RWPE2 (cell line): Measurements from ENCODE around the gene IL18.

Experiments
- ATAC-seq: fragments of 200-7000 bp; cut with Tn5 transposase; 3 replicates; pipeline ENCODE4 v1.9.1; 2021; ENCODE audit warnings: low read depth
- DNase-seq: peaks from one replicate; pipeline ENCODE4 v3.0.0-alpha.2; 2020; ENCODE audit warnings: low spot score
- H3K27ac ChIP-seq: fragments of 450-650 bp; 2 replicates; pipeline ENCODE4 v1.5.1; 2017; ENCODE audit warnings: mild to moderate bottlenecking; ENCODE audit not compliant: poor library complexity, severe bottlenecking
- H3K27me3 ChIP-seq: fragments of 250-450 bp; sonication (Bioruptor Pico); 2 replicates; pipeline ENCODE4 v1.5.1; 2021; ENCODE audit warnings: mild to moderate bottlenecking, moderate library complexity; ENCODE audit not compliant: insufficient read depth, poor library complexity, severe bottlenecking
- H3K36me3 ChIP-seq: fragments of 250-450 bp; sonication (Bioruptor Pico); 2 replicates; pipeline ENCODE4 v1.5.1; 2020; ENCODE audit warnings: low read depth, mild to moderate bottlenecking, moderate library complexity
- H3K4me1 ChIP-seq: fragments of 250-450 bp; sonication (Bioruptor Pico); 2 replicates; pipeline ENCODE4 v1.5.1; 2021; ENCODE audit warnings: mild to moderate bottlenecking, moderate library complexity; ENCODE audit not compliant: insufficient read depth, poor library complexity, severe bottlenecking
- H3K4me3 ChIP-seq: fragments of 250-450 bp; sonication (Bioruptor Pico); 2 replicates; pipeline ENCODE4 v1.5.1; 2021; ENCODE audit warnings: mild to moderate bottlenecking, moderate library complexity; ENCODE audit not compliant: severe bottlenecking
- H3K9me3 ChIP-seq: fragments of 250-450 bp; sonication (Bioruptor Pico); 2 replicates; pipeline ENCODE4 v1.5.1; 2021; ENCODE audit warnings: mild to moderate bottlenecking, moderate library complexity; ENCODE audit not compliant: severe bottlenecking
- TF ChIP-seq, protein P1 (sequence below): fragments of 450-650 bp; IDR thresholded peaks from one replicate; pipeline ENCODE4 v1.5.1; 2017; ENCODE audit warnings: mild to moderate bottlenecking, moderate library complexity; ENCODE audit not compliant: poor library complexity, severe bottlenecking

The IL18 gene

DNA sequence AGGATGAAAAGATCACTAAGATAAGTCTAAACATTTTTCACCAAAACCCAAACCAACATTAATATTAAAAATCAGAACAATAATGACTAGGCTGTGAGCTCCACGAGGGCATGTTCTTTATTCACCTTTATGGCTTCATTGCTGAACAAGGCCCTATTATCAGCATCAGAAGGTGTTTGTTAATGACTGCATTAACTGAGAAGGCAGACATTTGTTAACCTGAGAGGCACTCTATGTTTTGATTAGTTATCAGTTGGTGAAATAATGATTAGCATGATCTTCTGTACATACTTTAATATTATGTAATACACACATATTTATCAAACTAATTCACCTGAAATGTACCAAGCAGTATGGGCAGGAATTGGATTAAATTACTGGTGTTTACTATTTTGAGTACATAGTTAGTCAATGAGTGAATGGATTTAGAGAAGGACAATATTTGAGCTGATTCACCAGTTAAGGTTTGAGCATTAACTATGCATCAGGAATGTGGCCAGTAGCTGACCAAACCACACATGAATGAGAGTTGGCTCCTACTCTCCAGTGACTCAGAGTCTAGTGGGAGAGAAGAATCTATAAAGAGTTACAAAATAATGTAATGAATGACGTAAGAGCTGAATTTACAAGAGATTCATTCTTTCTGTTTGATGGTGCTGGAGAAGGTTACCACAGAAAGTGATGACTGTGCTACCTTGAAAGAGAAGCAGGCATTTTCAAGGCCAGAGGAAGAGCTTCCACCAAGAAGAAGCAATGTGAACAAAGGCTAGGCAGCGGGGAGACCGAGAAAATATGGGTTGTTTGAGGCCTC, 6.7 kb downstream of the IL18 start:
- Histone ChIP-seq H3K27me3 (no peaks in the 10 kb centered on the region), H3K4me1 (peaks cover 57% of the 10 kb centered on the region), H3K36me3 (peaks cover 91% of the 10 kb centered on the region), H3K27ac (peak overlapping the region; percentile 91), H3K4me3 (no peak overlapping the region), H3K9me3 (no peaks in the 10 kb centered on the region)
- TF ChIP-seq, protein P1, sequence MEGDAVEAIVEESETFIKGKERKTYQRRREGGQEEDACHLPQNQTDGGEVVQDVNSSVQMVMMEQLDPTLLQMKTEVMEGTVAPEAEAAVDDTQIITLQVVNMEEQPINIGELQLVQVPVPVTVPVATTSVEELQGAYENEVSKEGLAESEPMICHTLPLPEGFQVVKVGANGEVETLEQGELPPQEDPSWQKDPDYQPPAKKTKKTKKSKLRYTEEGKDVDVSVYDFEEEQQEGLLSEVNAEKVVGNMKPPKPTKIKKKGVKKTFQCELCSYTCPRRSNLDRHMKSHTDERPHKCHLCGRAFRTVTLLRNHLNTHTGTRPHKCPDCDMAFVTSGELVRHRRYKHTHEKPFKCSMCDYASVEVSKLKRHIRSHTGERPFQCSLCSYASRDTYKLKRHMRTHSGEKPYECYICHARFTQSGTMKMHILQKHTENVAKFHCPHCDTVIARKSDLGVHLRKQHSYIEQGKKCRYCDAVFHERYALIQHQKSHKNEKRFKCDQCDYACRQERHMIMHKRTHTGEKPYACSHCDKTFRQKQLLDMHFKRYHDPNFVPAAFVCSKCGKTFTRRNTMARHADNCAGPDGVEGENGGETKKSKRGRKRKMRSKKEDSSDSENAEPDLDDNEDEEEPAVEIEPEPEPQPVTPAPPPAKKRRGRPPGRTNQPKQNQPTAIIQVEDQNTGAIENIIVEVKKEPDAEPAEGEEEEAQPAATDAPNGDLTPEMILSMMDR: no peak
- peak; percentile 74 for DNase-seq
- ATAC-seq: peak; percentile 96

DNA sequence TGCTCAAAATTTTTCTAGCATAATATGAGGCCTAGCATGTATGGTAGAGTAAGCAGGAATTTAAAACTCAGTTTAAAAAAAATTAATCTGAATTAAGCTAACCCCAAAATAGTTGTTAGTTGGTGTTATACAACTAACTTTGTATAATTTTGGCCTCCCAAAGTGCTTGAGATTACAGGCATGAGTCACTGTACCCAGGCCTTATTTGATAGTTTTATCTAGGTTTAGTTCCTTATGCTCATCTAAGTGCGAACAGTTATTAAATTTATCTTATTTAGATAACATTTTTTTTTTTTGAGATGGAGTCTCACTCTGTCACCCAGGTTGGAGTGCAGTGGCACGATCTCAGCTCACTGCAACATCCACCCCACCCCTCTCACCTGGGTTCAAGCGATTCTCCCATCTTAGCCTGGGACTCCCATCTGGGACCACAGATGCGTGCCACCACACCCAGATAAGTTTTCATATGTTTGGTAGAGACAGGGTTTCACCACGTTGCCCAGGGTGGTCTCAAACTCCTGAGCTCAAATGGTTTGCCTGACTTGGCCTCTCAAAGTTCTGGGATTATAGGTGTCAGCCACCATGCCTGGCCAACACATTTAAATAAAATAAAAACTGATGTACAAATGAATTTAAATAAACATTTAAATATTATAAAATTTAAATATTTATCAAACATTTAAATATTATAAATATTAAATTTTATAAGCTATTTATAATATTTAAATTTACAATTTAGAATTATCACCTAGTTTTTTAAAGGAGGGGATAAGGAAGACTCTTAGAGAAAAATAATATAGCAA, 7.5 kb downstream of the IL18 start:
- no peak for DNase-seq
- Histone ChIP-seq H3K4me3 (no peak overlapping the region), H3K9me3 (no peaks in the 10 kb centered on the region), H3K27ac (peak overlapping the region; percentile 91), H3K4me1 (peaks cover 50% of the 10 kb centered on the region), H3K36me3 (peaks cover 91% of the 10 kb centered on the region), H3K27me3 (no peaks in the 10 kb centered on the region)
- TF ChIP-seq, protein P1: no peak
- no peak for ATAC-seq

DNA sequence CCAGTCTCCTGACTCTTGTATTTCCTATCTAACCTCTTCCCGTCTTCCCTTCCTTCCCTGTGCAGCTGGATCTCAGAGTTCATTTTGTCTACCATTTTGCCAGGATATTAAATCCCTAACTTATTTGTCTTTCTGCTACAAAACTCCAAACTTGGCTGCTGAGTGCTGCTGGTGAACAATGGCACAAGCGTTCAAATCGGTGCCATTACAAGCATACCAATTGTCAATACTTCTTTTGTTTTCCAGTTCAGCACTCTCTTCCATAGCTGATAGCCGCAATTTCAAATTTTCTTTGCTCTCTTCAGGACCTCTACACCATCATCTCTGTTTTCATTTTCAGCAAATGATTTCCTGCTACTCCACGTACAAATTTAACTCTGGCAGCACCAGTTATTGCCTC, 13.4 kb downstream of the IL18 start:
- Histone ChIP-seq H3K4me1 (no peaks in the 10 kb centered on the region), H3K27me3 (no peaks in the 10 kb centered on the region), H3K36me3 (peaks cover 99% of the 10 kb centered on the region), H3K27ac (no peak overlapping the region), H3K9me3 (no peaks in the 10 kb centered on the region), H3K4me3 (no peak overlapping the region)
- TF ChIP-seq, protein P1: no peak
- ATAC-seq (no peak), DNase-seq (no peak)

GRCh38 chr11:112143597-112143996, 20.3 kb downstream of the IL18 start:
- peaks cover 63% of the 10 kb centered on the region for H3K36me3 ChIP-seq
- TF ChIP-seq, protein P1: no peak
- no peak overlapping the region for H3K4me3 ChIP-seq
- H3K9me3 ChIP-seq: peaks cover 2% of the 10 kb centered on the region
- DNase-seq: no peak
- ATAC-seq: no peak
- no peaks in the 10 kb centered on the region for H3K4me1 ChIP-seq
- no peak overlapping the region for H3K27ac ChIP-seq
- no peaks in the 10 kb centered on the region for H3K27me3 ChIP-seq

DNA sequence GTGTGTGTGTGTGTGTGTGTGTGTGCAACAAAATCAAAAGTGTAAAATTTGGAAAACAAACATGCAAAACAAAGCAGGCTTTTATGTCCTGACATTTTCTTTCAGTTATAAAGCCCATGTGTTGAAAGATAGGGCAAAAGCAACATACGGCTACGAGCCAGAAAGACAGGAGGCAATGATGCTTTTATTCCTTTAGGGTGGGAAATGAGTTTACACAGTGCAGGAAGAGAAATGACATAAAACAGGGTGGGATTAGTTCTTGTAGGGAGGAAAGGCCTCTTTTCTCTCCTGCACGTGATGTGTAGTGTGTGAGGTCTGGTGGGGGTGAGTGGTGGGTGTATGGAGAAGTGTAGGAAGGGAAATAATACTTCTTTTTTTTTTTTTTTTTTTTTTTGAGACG, 29.4 kb downstream of the IL18 start:
- Histone ChIP-seq H3K4me1 (peaks cover 11% of the 10 kb centered on the region), H3K27ac (no peak overlapping the region), H3K4me3 (no peak overlapping the region), H3K36me3 (no peaks in the 10 kb centered on the region), H3K9me3 (no peaks in the 10 kb centered on the region), H3K27me3 (no peaks in the 10 kb centered on the region)
- ATAC-seq: no peak
- TF ChIP-seq, protein P1: no peak
- DNase-seq: no peak
